ENCODE measurements around the gene CDT1.

GRCh38 chr16:88772871-88773811, 30.4 kb upstream of the CDT1 start:
- TF ChIP-seq ATF1 (CRISPR knock-in tag; IDR thresholded peaks at IDR 0.05) (no peak), NR2C2 (CRISPR knock-in tag; IDR thresholded peaks at IDR 0.05) (no peak), ZBTB21 (CRISPR knock-in tag; IDR thresholded peaks at IDR 0.05; ENCODE audit: borderline replicate concordance) (no peak)

Measured in WTC11 (cell line).